Measurements from ENCODE around the gene AGO3.
"Not testable (repeated sequence)": the region's sequence is repeated elsewhere in the genome, so short reads cannot be mapped to it uniquely, and the experiment has no call there.

AGO3 gene

GRCh38 chr1:35932941-35933340 lies 2.0 kb downstream of the AGO3 start:
- no peaks in the 10 kb centered on the region for H3K27me3 Mint-ChIP-seq
- peaks cover 9 to 41% of the 10 kb centered on the region in 2 donors for H3K4me1 Mint-ChIP-seq
- H3K36me3 Mint-ChIP-seq, result peaks cover 2 to 9% of the 10 kb centered on the region in 2 donors
- H3K27ac Mint-ChIP-seq, result peak overlapping the region; percentile 25
- H3K4me3 Mint-ChIP-seq, result no peak overlapping the region
- DNase-seq (no peak), ATAC-seq (replicated peaks) (no peak)
- H3K9me3 Mint-ChIP-seq, result no peaks in the 10 kb centered on the region

- peaks cover 2 to 5% of the 10 kb centered on the region in 2 donors for H3K36me3 Mint-ChIP-seq
- H3K4me3 Mint-ChIP-seq, result no peak overlapping the region
- no peak overlapping the region for H3K27ac Mint-ChIP-seq
- peaks cover 11 to 29% of the 10 kb centered on the region in 2 donors for H3K4me1 Mint-ChIP-seq
- H3K27me3 Mint-ChIP-seq, result no peaks in the 10 kb centered on the region
- ATAC-seq (replicated peaks) (no peak), DNase-seq (no peak)
- H3K9me3 Mint-ChIP-seq, result no peaks in the 10 kb centered on the region
Observed at GRCh38 chr1:35935442-35936388, 4.8 kb downstream of the AGO3 start.

- no peak overlapping the region for H3K27ac Mint-ChIP-seq
- H3K36me3 Mint-ChIP-seq, result peaks cover 0 to 10% of the 10 kb centered on the region in 2 donors
- H3K9me3 Mint-ChIP-seq, result no peaks in the 10 kb centered on the region
- DNase-seq (no peak), ATAC-seq (replicated peaks) (no peak)
- H3K4me1 Mint-ChIP-seq, result peaks cover 14 to 31% of the 10 kb centered on the region in 2 donors
- no peaks in the 10 kb centered on the region for H3K27me3 Mint-ChIP-seq
- H3K4me3 Mint-ChIP-seq, result no peak overlapping the region
Observed at GRCh38 chr1:35936838-35937237, 5.9 kb downstream of the AGO3 start.

GRCh38 chr1:35939484-35939883 lies 8.6 kb downstream of the AGO3 start:
- Mint-ChIP-seq H3K9me3 (peaks cover 0 to 1% of the 10 kb centered on the region in 2 donors), H3K27me3 (no peaks in the 10 kb centered on the region), H3K27ac (no peak overlapping the region), H3K36me3 (peaks cover 2 to 14% of the 10 kb centered on the region in 2 donors), H3K4me3 (no peak overlapping the region), H3K4me1 (peaks cover 13 to 30% of the 10 kb centered on the region in 2 donors)
- no peak for ATAC-seq (replicated peaks)
- DNase-seq, result no peak

- DNase-seq (no peak), ATAC-seq (replicated peaks) (no peak)
- no peak overlapping the region for H3K4me3 Mint-ChIP-seq
- H3K36me3 Mint-ChIP-seq, result peaks cover 7 to 26% of the 10 kb centered on the region in 2 donors
- H3K9me3 Mint-ChIP-seq, result peaks cover 0 to 1% of the 10 kb centered on the region in 2 donors
- peaks cover 13 to 39% of the 10 kb centered on the region in 2 donors for H3K4me1 Mint-ChIP-seq
- no peak overlapping the region for H3K27ac Mint-ChIP-seq
- no peaks in the 10 kb centered on the region for H3K27me3 Mint-ChIP-seq
Observed at GRCh38 chr1:35945327-35945726, 14.4 kb downstream of the AGO3 start.

- ATAC-seq (replicated peaks) (no peak), DNase-seq (no peak)
- H3K27me3 Mint-ChIP-seq, result no peaks in the 10 kb centered on the region
- no peak overlapping the region for H3K27ac Mint-ChIP-seq
- peaks cover 7 to 17% of the 10 kb centered on the region in 2 donors for H3K36me3 Mint-ChIP-seq
- peaks cover 3 to 21% of the 10 kb centered on the region in 2 donors for H3K4me1 Mint-ChIP-seq
- H3K9me3 Mint-ChIP-seq, result peaks cover 0 to 1% of the 10 kb centered on the region in 2 donors
- H3K4me3 Mint-ChIP-seq, result no peak overlapping the region
Observed at GRCh38 chr1:35947547-35947946, 16.6 kb downstream of the AGO3 start.

GRCh38 chr1:35958558-35958957 lies 27.7 kb downstream of the AGO3 start:
- Mint-ChIP-seq H3K27ac (no peak overlapping the region), H3K4me3 (no peak overlapping the region), H3K36me3 (peaks cover 12 to 20% of the 10 kb centered on the region in 2 donors), H3K9me3 (no peaks in the 10 kb centered on the region), H3K27me3 (no peaks in the 10 kb centered on the region), H3K4me1 (peaks cover 3 to 6% of the 10 kb centered on the region in 2 donors)
- DNase-seq (no peak), ATAC-seq (replicated peaks) (no peak)

GRCh38 chr1:35959304-35959703 lies 28.4 kb downstream of the AGO3 start:
- Mint-ChIP-seq H3K27ac (no peak overlapping the region), H3K36me3 (peaks cover 9 to 21% of the 10 kb centered on the region in 2 donors), H3K27me3 (no peaks in the 10 kb centered on the region), H3K4me1 (peaks cover 3 to 6% of the 10 kb centered on the region in 2 donors), H3K4me3 (no peak overlapping the region), H3K9me3 (peaks cover 0 to 3% of the 10 kb centered on the region in 2 donors)
- no peak for DNase-seq
- ATAC-seq (replicated peaks), result no peak

- ATAC-seq (replicated peaks), result no peak
- H3K4me1 Mint-ChIP-seq, result peaks cover 0 to 2% of the 10 kb centered on the region in 2 donors
- H3K27me3 Mint-ChIP-seq, result no peaks in the 10 kb centered on the region
- no peak overlapping the region for H3K27ac Mint-ChIP-seq
- H3K36me3 Mint-ChIP-seq, result peaks cover 4 to 12% of the 10 kb centered on the region in 2 donors
- DNase-seq, result no peak
- H3K4me3 Mint-ChIP-seq, result no peak overlapping the region
- H3K9me3 Mint-ChIP-seq, result peaks cover 0 to 6% of the 10 kb centered on the region in 2 donors
Observed at GRCh38 chr1:35962952-35963351, 32.0 kb downstream of the AGO3 start.

- ATAC-seq (replicated peaks); H3K4me3 Mint-ChIP-seq; H3K27ac Mint-ChIP-seq; H3K4me1 Mint-ChIP-seq; H3K27me3 Mint-ChIP-seq; DNase-seq: not testable (repeated sequence)
- H3K36me3 Mint-ChIP-seq, result peaks cover 13 to 22% of the 10 kb centered on the region in 2 donors
- peaks cover 2 to 11% of the 10 kb centered on the region in 2 donors for H3K9me3 Mint-ChIP-seq
Observed at GRCh38 chr1:35964277-35964676, 33.4 kb downstream of the AGO3 start.

- no peak overlapping the region for H3K4me3 Mint-ChIP-seq
- H3K27me3 Mint-ChIP-seq, result no peaks in the 10 kb centered on the region
- no peak for ATAC-seq (replicated peaks)
Observed at GRCh38 chr1:35968396-35968795, 37.5 kb downstream of the AGO3 start.

GRCh38 chr1:35971601-35972000 lies 40.7 kb downstream of the AGO3 start:
- Mint-ChIP-seq H3K9me3 (peaks cover 6 to 13% of the 10 kb centered on the region in 2 donors), H3K36me3 (peaks cover 34 to 54% of the 10 kb centered on the region in 2 donors), H3K4me1 (peaks cover 6 to 17% of the 10 kb centered on the region in 2 donors), H3K27ac (no peak overlapping the region), H3K27me3 (no peaks in the 10 kb centered on the region), H3K4me3 (no peak overlapping the region)
- ATAC-seq (replicated peaks) (no peak), DNase-seq (no peak)

More at GRCh38 chr1:35968396-35968795, 37.5 kb downstream of the AGO3 start:
- Mint-ChIP-seq H3K9me3 (peaks cover 2 to 11% of the 10 kb centered on the region in 2 donors), H3K27ac (no peak overlapping the region), H3K36me3 (peaks cover 18 to 35% of the 10 kb centered on the region in 2 donors), H3K4me1 (peaks cover 3 to 8% of the 10 kb centered on the region in 2 donors)
- DNase-seq, result no peak

- ATAC-seq (replicated peaks); H3K4me3 Mint-ChIP-seq; DNase-seq; H3K27ac Mint-ChIP-seq; H3K27me3 Mint-ChIP-seq: not testable (repeated sequence)
- peaks cover 6 to 13% of the 10 kb centered on the region in 2 donors for H3K9me3 Mint-ChIP-seq
- H3K36me3 Mint-ChIP-seq, result peaks cover 38 to 53% of the 10 kb centered on the region in 2 donors
- H3K4me1 Mint-ChIP-seq, result peaks cover 6 to 17% of the 10 kb centered on the region in 2 donors
Observed at GRCh38 chr1:35972631-35973030, 41.7 kb downstream of the AGO3 start.

GRCh38 chr1:35980090-35980489 lies 49.2 kb downstream of the AGO3 start:
- Mint-ChIP-seq H3K36me3 (peaks cover 37 to 53% of the 10 kb centered on the region in 2 donors), H3K4me3 (no peak overlapping the region), H3K4me1 (no peaks in the 10 kb centered on the region), H3K27me3 (no peaks in the 10 kb centered on the region), H3K27ac (no peak overlapping the region), H3K9me3 (no peaks in the 10 kb centered on the region)
- DNase-seq (no peak), ATAC-seq (replicated peaks) (no peak)

- peaks cover 24 to 44% of the 10 kb centered on the region in 2 donors for H3K36me3 Mint-ChIP-seq
- no peak overlapping the region for H3K4me3 Mint-ChIP-seq
- no peaks in the 10 kb centered on the region for H3K9me3 Mint-ChIP-seq
- DNase-seq, result no peak
- H3K27ac Mint-ChIP-seq, result no peak overlapping the region
- no peak for ATAC-seq (replicated peaks)
- no peaks in the 10 kb centered on the region for H3K4me1 Mint-ChIP-seq
- H3K27me3 Mint-ChIP-seq, result no peaks in the 10 kb centered on the region
Observed at GRCh38 chr1:35988237-35988636, 57.3 kb downstream of the AGO3 start.

All from stimulated activated naive B cell treated with anti-CD40 and anti-IgM and Interleukin-4, amounts not matched to agents 10 μg/mL and 1 μg/mL and 100 μg/mL, for 72 hours (primary cell).